Frontal cortex (tissue), 4 donors: Measurements from ENCODE around the gene TET3. TPM values are rescaled to one million over a fixed set of nuclear protein-coding genes. Genes with fewer than 3 reads are reported as not detected.

ENCODE experiments used
- DNase-seq, 2 donors: peaks; one replicate each; pipeline ENCODE4 v3.0.0; 2012; ENCODE audit warnings: low spot score in 2 of 2
- FAIRE-seq: peaks from 2 replicates; lab custom pipeline; 2012; peaks lifted over from hg19 to GRCh38; lab: Jason Lieb, UNC
- small RNA-seq: library from RNA; depleted of rRNA; stranded (forward); fragments of <200 nt; gene quantifications from one replicate; pipeline ENCODE3, GENCODE V24; 2014
- total RNA-seq: library from RNA; depleted of rRNA; stranded (reverse); fragments of >200 nt; gene quantifications from one replicate; pipeline ENCODE4 v1.2.3, GENCODE V29; 2014
- donor health status: control.
- donor health status: control.
- donor health status: control.

The TET3 gene
- total RNA-seq, 1 donor from 2014 or later, result 15.9 TPM

DNA sequence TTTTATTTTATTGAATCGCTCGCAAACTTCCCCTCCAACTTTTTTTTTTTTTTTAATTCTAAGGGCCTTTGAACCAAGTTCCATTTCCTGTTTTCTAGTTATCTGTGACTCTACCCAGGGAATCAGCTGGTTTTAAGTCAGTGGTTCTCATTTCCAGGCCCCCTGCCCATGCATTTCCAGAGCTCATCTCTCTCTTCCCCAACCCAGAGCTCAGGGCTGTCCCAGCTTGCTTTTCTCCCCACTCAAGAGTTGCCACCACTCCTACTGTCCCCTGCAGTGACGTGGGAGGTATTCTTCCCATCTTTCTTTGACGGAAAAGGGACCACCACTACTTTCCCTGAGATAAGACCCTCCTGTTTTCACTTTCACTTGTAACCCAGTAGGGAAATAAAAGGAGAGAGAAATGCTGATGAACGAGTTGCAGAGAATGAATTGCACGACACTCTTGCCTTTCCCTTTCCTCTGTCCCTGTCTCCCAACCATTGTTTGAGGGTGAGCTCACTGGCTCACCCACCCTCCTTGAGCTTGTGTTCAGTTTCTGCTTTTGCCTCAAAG lies 42.1 kb downstream of the TET3 start:
- FAIRE-seq, result no peak

DNA sequence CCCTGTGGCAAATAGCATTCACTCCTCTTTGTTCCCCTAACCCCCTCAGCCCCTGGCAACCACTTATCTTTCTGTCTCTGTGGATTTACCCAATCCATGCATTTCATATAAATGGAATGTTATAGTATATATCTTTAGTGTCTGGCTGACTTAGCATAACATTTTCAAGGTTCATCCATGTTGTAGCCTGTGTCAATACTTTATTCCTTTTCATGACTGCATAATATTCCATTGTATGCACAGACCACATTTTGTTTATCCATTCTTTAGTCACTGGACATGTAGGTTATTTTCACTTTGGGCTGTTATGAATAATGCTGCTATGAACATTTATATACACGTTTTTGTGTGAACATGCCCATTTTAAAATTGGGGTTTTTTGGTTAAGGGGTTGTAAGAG lies 42.8 kb downstream of the TET3 start:
- DNase-seq (no peak), FAIRE-seq (no peak)

More for the DNA sequence above, 42.1 kb downstream of the TET3 start:
- DNase-seq, result no peak

GRCh38 chr2:74028290-74028689 lies 43.6 kb downstream of the TET3 start:
- DNase-seq (no peak), FAIRE-seq (no peak)

- DNase-seq (no peak), FAIRE-seq (no peak)
Observed at GRCh38 chr2:74028741-74029140, 44.0 kb downstream of the TET3 start.

GRCh38 chr2:74029714-74030397 lies 45.1 kb downstream of the TET3 start:
- FAIRE-seq, result no peak

DNA sequence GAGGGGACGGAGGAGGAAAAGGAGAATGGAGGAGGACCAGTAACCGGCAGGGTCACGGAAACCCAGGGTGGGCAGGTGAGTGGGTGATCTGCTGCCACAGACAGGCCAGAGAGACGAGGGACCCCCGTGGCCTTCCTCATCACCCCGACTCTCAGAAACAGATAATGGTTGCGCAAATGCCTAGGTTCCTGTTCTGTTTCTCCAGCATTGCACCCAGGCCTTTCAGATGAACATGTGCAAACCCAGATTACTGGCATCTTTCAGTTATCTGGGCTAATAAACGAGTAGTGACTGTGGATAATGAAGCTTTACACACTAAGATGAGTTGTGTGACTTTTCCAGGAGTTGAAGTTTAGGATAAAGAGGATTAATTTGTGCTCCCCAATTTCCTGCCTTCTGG lies 46.5 kb downstream of the TET3 start:
- FAIRE-seq (no peak), DNase-seq (no peak)

More at GRCh38 chr2:74029714-74030397, 45.1 kb downstream of the TET3 start:
- no peak for DNase-seq

DNA sequence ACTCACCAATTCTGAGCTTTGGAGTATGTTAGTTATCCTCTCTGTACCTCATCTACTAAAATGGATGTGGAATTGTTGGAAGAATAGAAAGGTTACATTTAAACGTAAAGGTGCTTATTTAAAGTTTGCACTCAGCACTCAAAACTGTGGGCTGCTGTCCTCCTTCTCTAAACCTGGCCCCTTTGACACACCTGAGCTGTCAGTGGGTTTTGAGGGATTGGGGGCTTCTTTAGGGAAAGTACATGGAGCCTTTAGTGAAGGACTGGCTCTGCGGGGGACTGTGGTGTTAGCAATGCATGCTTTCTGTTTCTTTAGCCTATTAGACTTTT lies 47.2 kb downstream of the TET3 start:
- DNase-seq (no peak), FAIRE-seq (no peak)

DNA sequence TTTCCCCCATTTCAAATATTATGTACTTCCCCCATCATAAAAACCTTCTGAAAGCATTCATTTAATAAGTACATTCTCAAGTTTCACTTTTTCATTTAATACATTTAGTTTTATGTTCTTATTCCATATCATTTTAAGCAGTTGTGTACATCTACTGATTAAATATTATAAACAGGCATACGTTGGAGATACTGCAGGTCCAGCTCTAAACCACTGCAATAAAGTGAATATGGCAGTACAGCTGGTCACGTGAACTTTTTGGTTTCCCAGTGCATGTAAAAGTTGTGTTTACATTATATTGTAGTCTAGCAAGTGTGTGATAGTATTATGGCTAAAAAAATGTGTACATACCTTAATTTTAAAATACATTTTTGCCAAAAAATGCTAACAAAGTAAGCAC lies 48.7 kb downstream of the TET3 start:
- DNase-seq, result no peak
- FAIRE-seq, result no peak

Small RNA genes lying within 50 kb of the gene (small RNA-seq; reads per million reads assigned to genes)
- gene AC110801.1 (0.15 reads per million), gene RNA5SP97 (not detected)

Other genes starting within 250 kb of the TET3 start
- 43.2 TPM for gene TPRKB, start 247.6 kb upstream of the TET3 start, total RNA-seq
- gene DUSP11, start 204.8 kb upstream of the TET3 start, total RNA-seq, result 26.9 TPM
- not detected for gene C2orf78, start 200.7 kb upstream of the TET3 start, total RNA-seq
- gene STAMBP, start 155.9 kb upstream of the TET3 start, total RNA-seq, result 14.3 TPM
- 0.82 TPM for gene ACTG2, start 91.9 kb upstream of the TET3 start, total RNA-seq
- gene DGUOK, start 58.0 kb upstream of the TET3 start, total RNA-seq, result 51.0 TPM
- gene BOLA3, start 163.0 kb downstream of the TET3 start, total RNA-seq, result 29.8 TPM
- gene MOB1A, start 194.0 kb downstream of the TET3 start, total RNA-seq, result 51.8 TPM
- gene MTHFD2, start 213.7 kb downstream of the TET3 start, total RNA-seq, result 28.1 TPM